Activated B cell treated with CpG ODN at 0.5 μM for 24 hours (primary cell): ENCODE measurements around the gene MGRN1. TPM values are rescaled to one million over a fixed set of nuclear protein-coding genes. Genes with fewer than 3 reads are reported as not detected.
"Not testable (repeated sequence)": the region's sequence is repeated elsewhere in the genome, so short reads cannot be mapped to it uniquely, and the experiment has no call there.

Experiments
- ATAC-seq: fragments of 200-7000 bp; cut with Tn5 transposase; one replicate; pipeline ENCODE4 v1.10.0; 2021; ENCODE audit warnings: low read depth, mild to moderate bottlenecking, moderate library complexity
- CTCF ChIA-PET: fragments of 350-600 bp; sonication (Branson Sonifier 250); formaldehyde crosslinking; loops from one replicate; lab custom pipeline; 2021; ENCODE audit warnings: antibody characterized with exemption; lab: Charles Lee
- POLR2A ChIA-PET: fragments of 350-600 bp; sonication (Branson Sonifier 250); formaldehyde crosslinking; loops from one replicate; lab custom pipeline; 2021; ENCODE audit warnings: antibody characterized with exemption; lab: Charles Lee
- DNase-seq: peaks from one replicate; pipeline ENCODE4 v3.0.0; 2022
- H3K27ac Mint-ChIP-seq: one replicate; pipeline ENCODE4 v1.8.0; 2020; ENCODE audit warnings: mixed read lengths
- H3K27me3 Mint-ChIP-seq: one replicate; pipeline ENCODE4 v1.8.0; 2021; ENCODE audit warnings: mixed read lengths
- H3K36me3 Mint-ChIP-seq: one replicate; pipeline ENCODE4 v1.8.0; 2021; ENCODE audit warnings: low read depth, mixed read lengths
- H3K4me1 Mint-ChIP-seq: one replicate; pipeline ENCODE4 v1.8.0; 2021; ENCODE audit warnings: mixed read lengths
- H3K4me3 Mint-ChIP-seq: one replicate; pipeline ENCODE4 v1.8.0; 2020; ENCODE audit warnings: mild to moderate bottlenecking, mixed read lengths
- H3K9me3 Mint-ChIP-seq: one replicate; pipeline ENCODE4 v1.8.0; 2020; ENCODE audit warnings: mixed read lengths
- CTCF ChIP-seq: fragments of 200-600 bp; IDR thresholded peaks from one replicate; pipeline ENCODE4 v1.8.0; 2022; ENCODE audit warnings: antibody characterized with exemption, mild to moderate bottlenecking
- intact Hi-C: fragments of 100-400 bp; cut with micrococcal nuclease; formaldehyde crosslinking; loops from one replicate; pipeline ENCODE4 v1.15.1; 2024
- total RNA-seq: library from RNA; stranded (reverse); gene quantifications from 2 replicates; pipeline ENCODE4 v1.2.3, GENCODE V29; 2022

Gene MGRN1
- total RNA-seq, 1 donor from 2014 or later = 88.6 TPM

GRCh38 chr16:4736546-4736945 lies 111.9 kb downstream of the MGRN1 start:
- Mint-ChIP-seq H3K27ac (no peak overlapping the region), H3K4me3 (no peak overlapping the region), H3K36me3 (peaks cover 5% of the 10 kb centered on the region), H3K9me3 (no peaks in the 10 kb centered on the region), H3K4me1 (peaks cover 18% of the 10 kb centered on the region), H3K27me3 (no peaks in the 10 kb centered on the region)
- ATAC-seq = no peak
- ChIA-PET POLR2A (no interaction called here), CTCF (no interaction called here)
- no peak for TF ChIP-seq CTCF
- intact Hi-C loops = no loop called here
- DNase-seq = no peak

- Mint-ChIP-seq H3K4me1 (peaks cover 18% of the 10 kb centered on the region), H3K4me3 (no peak overlapping the region), H3K27me3 (no peaks in the 10 kb centered on the region), H3K9me3 (no peaks in the 10 kb centered on the region), H3K36me3 (peaks cover 5% of the 10 kb centered on the region), H3K27ac (no peak overlapping the region)
- CTCF ChIA-PET = no interaction called here
- intact Hi-C loops = no loop called here
- no peak for TF ChIP-seq CTCF
- POLR2A ChIA-PET = no interaction called here
- DNase-seq = no peak
- ATAC-seq = no peak
These were observed 112.9 kb downstream of the MGRN1 start for GRCh38 chr16:4737545-4737944.

GRCh38 chr16:4738370-4738769 lies 113.7 kb downstream of the MGRN1 start:
- DNase-seq, H3K36me3 Mint-ChIP-seq, H3K27ac Mint-ChIP-seq, H3K9me3 Mint-ChIP-seq, intact Hi-C loops, POLR2A ChIA-PET, H3K27me3 Mint-ChIP-seq, ATAC-seq, CTCF ChIA-PET, H3K4me3 Mint-ChIP-seq: not testable (repeated sequence)
- H3K4me1 Mint-ChIP-seq = peaks cover 16% of the 10 kb centered on the region

Other genes starting within 250 kb of the MGRN1 start
- 74.6 and 86.6 TPM in 2 replicates for gene CORO7, start 208.2 kb upstream of the MGRN1 start, total RNA-seq
- 55.3 and 62.6 TPM in 2 replicates for gene DNAJA3, start 199.0 kb upstream of the MGRN1 start, total RNA-seq
- gene NMRAL1, start 150.2 kb upstream of the MGRN1 start, total RNA-seq = 30.0 and 42.4 TPM in 2 replicates
- 30.8 and 32.1 TPM in 2 replicates for gene HMOX2, start 148.4 kb upstream of the MGRN1 start, total RNA-seq
- 12.5 and 12.9 TPM in 2 replicates for gene CDIP1, start 86.1 kb upstream of the MGRN1 start, total RNA-seq
- gene C16orf96, start 68.5 kb upstream of the MGRN1 start, total RNA-seq = 0.13 and 0.15 TPM in 2 replicates
- gene UBALD1, start 9.9 kb upstream of the MGRN1 start, total RNA-seq = 17.2 and 23.4 TPM in 2 replicates
- gene NUDT16L1, start 68.7 kb downstream of the MGRN1 start, total RNA-seq = 32.0 and 32.9 TPM in 2 replicates
- 17.9 and 21.9 TPM in 2 replicates for gene ANKS3, start 109.4 kb downstream of the MGRN1 start, total RNA-seq
- 0.29 and 0.31 TPM in 2 replicates for gene DNAAF8, start 109.7 kb downstream of the MGRN1 start, total RNA-seq
- gene ZNF500, start 142.3 kb downstream of the MGRN1 start, total RNA-seq = 14.3 and 19.1 TPM in 2 replicates
- not detected in 2 replicates for gene SEPTIN12, start 163.5 kb downstream of the MGRN1 start, total RNA-seq
- not detected in 2 replicates for gene SMIM22, start 170.5 kb downstream of the MGRN1 start, total RNA-seq
- gene ROGDI, start 177.8 kb downstream of the MGRN1 start, total RNA-seq = 5.4 and 6.8 TPM in 2 replicates
- 138 and 156 TPM in 2 replicates for gene GLYR1, start 222.5 kb downstream of the MGRN1 start, total RNA-seq
- gene UBN1, start 222.7 kb downstream of the MGRN1 start, total RNA-seq = 33.4 and 36.1 TPM in 2 replicates